ENCODE results near the gene NCEH1. TPM values are rescaled to one million over a fixed set of nuclear protein-coding genes. Genes with fewer than 3 reads are reported as not detected.

Gene NCEH1
- total RNA-seq, 1 donor from 2014 or later = 6.5 TPM

DNA sequence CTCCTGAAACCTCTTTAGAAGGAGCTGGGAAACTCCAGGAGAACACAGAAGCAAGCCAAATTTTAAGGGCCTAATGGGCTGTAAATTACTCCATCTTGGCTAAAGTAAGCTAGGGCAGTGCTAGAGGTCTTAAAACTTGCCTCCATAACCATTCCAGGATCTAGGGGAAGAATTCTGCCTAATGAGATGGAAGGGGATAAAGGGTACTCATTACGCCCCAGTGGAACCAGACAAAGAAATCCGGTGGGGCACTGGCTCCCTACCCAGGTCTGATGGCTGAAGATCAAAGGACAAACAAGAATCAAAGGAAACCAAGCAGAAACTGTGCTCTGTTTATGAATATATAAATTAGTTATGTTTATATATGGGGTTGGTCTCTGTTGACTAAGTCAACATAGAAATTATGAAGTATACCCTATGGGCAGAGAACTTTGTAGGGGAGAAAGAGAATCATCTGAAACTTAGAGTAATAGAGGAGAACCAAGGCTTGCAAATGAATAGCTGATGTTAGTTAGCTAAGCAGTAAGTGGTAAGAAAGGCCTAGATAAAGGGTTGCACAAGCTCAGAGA is 57.8 kb downstream of the NCEH1 start:
- H3K27ac Mint-ChIP-seq (ENCODE audit: unreplicated experiment) = no peak overlapping the region
- no peaks in the 10 kb centered on the region for H3K9me3 Mint-ChIP-seq (ENCODE audit: low read depth)
- H3K4me3 Mint-ChIP-seq (ENCODE audit: unreplicated experiment) = no peak overlapping the region
- no peaks in the 10 kb centered on the region for H3K36me3 Mint-ChIP-seq (ENCODE audit: low read depth)
- DNase-seq (ENCODE audit: low spot score) = no peak
- TF ChIP-seq, protein P1, sequence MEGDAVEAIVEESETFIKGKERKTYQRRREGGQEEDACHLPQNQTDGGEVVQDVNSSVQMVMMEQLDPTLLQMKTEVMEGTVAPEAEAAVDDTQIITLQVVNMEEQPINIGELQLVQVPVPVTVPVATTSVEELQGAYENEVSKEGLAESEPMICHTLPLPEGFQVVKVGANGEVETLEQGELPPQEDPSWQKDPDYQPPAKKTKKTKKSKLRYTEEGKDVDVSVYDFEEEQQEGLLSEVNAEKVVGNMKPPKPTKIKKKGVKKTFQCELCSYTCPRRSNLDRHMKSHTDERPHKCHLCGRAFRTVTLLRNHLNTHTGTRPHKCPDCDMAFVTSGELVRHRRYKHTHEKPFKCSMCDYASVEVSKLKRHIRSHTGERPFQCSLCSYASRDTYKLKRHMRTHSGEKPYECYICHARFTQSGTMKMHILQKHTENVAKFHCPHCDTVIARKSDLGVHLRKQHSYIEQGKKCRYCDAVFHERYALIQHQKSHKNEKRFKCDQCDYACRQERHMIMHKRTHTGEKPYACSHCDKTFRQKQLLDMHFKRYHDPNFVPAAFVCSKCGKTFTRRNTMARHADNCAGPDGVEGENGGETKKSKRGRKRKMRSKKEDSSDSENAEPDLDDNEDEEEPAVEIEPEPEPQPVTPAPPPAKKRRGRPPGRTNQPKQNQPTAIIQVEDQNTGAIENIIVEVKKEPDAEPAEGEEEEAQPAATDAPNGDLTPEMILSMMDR (IDR thresholded peaks at IDR 0.05) = no peak
- no peaks in the 10 kb centered on the region for H3K27me3 Mint-ChIP-seq (ENCODE audit: low read depth)
- peaks cover 3% of the 10 kb centered on the region for H3K4me1 Mint-ChIP-seq (ENCODE audit: low read depth)

DNA sequence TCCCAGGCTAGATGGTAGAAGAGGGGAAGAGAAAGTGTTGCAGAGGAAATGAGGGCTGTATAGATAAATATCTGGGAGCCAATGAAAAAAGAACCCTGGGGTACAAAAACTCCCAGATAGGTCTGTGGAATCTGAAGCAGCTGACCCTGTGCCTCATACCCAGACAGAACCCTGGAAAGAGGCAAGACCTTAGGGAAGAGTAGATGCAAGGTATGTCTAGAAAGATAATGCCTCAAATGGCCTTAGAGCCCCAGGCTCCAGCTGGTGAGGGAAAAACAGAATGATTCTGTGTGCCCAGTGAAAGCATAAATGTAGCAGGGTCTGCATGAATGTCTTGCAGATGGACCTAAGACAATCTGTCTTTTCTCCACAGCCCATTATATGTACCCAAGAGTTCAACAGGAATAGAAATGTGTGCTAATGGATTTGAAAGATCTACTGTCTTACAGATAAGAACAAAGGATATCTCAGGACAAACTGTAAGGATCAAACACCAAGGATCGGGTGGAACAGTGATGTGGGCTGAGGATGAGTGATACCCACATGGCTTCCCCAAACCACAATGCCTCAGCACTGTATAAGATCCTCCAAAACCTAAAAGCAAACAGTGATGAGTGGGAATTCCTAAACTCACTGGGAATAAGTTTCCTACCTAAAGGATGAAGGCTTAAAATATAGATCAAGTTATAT is 58.8 kb downstream of the NCEH1 start:
- H3K27me3 Mint-ChIP-seq (ENCODE audit: low read depth) = no peaks in the 10 kb centered on the region
- H3K4me3 Mint-ChIP-seq (ENCODE audit: unreplicated experiment) = no peak overlapping the region
- H3K36me3 Mint-ChIP-seq (ENCODE audit: low read depth) = no peaks in the 10 kb centered on the region
- peaks cover 3% of the 10 kb centered on the region for H3K4me1 Mint-ChIP-seq (ENCODE audit: low read depth)
- H3K9me3 Mint-ChIP-seq (ENCODE audit: low read depth) = no peaks in the 10 kb centered on the region
- TF ChIP-seq, protein P1 (IDR thresholded peaks at IDR 0.05) = no peak
- DNase-seq (ENCODE audit: low spot score) = no peak
- no peak overlapping the region for H3K27ac Mint-ChIP-seq (ENCODE audit: unreplicated experiment)

DNA sequence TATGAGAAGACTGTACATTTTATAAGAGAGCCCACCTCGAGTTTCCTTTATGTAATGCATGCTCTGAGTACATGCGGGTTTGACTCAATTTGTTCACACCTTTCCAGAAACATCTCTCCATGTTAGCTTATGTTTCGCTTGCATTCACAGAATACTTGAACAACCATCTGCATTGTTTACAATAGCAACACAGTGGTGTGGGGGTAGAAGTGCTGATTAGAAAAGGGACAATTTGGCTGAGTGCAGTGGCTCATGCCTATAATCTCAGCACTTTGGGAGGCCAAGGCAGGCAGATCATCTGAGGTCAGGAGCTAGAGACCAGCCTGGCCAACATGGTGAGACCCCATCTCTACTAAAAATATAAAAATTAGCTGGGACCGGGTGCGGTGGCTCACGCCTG is 60.9 kb downstream of the NCEH1 start:
- H3K4me1 Mint-ChIP-seq (ENCODE audit: low read depth) = peaks cover 10% of the 10 kb centered on the region
- no peak for DNase-seq (ENCODE audit: low spot score)
- no peaks in the 10 kb centered on the region for H3K9me3 Mint-ChIP-seq (ENCODE audit: low read depth)
- H3K36me3 Mint-ChIP-seq (ENCODE audit: low read depth) = no peaks in the 10 kb centered on the region
- TF ChIP-seq, protein P1 (IDR thresholded peaks at IDR 0.05) = no peak
- H3K4me3 Mint-ChIP-seq (ENCODE audit: unreplicated experiment) = no peak overlapping the region
- no peak overlapping the region for H3K27ac Mint-ChIP-seq (ENCODE audit: unreplicated experiment)
- no peaks in the 10 kb centered on the region for H3K27me3 Mint-ChIP-seq (ENCODE audit: low read depth)

DNA sequence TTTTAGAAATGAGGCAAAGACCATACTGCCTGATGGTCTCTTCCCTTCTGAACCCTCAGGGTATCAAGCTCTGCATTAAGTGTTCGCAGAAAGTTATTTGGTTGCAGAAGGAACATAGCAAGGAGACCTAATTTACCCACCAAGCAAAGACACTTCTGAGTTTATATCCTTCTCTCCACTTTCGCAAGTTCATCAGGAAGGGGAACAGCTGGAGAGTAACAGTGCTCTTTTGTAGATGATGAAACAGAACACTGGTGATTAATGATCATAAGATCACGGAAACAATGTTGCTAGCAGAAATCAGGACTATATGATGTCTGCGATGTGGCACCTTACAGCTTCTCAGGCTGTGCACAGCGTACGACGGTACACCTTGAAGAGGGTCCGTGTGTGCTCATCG is 62.1 kb downstream of the NCEH1 start:
- DNase-seq (ENCODE audit: low spot score) = no peak
- no peaks in the 10 kb centered on the region for H3K27me3 Mint-ChIP-seq (ENCODE audit: low read depth)
- no peak overlapping the region for H3K27ac Mint-ChIP-seq (ENCODE audit: unreplicated experiment)

DNA sequence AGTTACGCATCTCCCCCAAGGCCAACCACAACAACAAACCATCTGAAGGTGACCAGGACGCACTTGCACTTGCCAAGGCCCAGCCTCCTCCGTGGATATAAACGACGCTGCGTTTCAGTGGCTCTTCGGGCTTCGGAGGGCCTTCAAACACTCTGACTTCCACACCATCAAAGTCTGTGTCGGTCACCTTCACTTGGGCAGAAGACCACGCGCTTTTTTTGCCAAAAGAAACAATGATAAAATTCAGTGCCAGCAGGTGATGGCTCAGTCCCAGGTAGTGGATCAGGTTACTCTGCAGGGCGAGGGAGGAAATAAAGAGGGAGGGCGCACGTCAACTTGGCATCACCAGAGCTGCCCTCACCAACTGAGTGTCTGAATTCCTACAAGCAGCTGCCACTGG is 63.0 kb downstream of the NCEH1 start:
- Mint-ChIP-seq H3K27me3 (ENCODE audit: low read depth) (no peaks in the 10 kb centered on the region), H3K4me3 (ENCODE audit: unreplicated experiment) (no peak overlapping the region), H3K36me3 (ENCODE audit: low read depth) (no peaks in the 10 kb centered on the region), H3K9me3 (ENCODE audit: low read depth) (no peaks in the 10 kb centered on the region), H3K4me1 (ENCODE audit: low read depth) (peaks cover 10% of the 10 kb centered on the region), H3K27ac (ENCODE audit: unreplicated experiment) (no peak overlapping the region)
- TF ChIP-seq, protein P1 (IDR thresholded peaks at IDR 0.05) = no peak
- DNase-seq (ENCODE audit: low spot score) = no peak

More for the DNA sequence above, 62.1 kb downstream of the NCEH1 start:
- TF ChIP-seq, protein P1 (IDR thresholded peaks at IDR 0.05) = no peak
- Mint-ChIP-seq H3K9me3 (ENCODE audit: low read depth) (no peaks in the 10 kb centered on the region), H3K4me1 (ENCODE audit: low read depth) (peaks cover 10% of the 10 kb centered on the region), H3K4me3 (ENCODE audit: unreplicated experiment) (no peak overlapping the region), H3K36me3 (ENCODE audit: low read depth) (no peaks in the 10 kb centered on the region)
